Stimulated activated CD4-positive, alpha-beta T cell treated with anti-CD3 and anti-CD28 coated beads, Interleukin-4, amount 100 ng/mL, for 1 hour (primary cell): Measurements from ENCODE around the gene TPTE.
"Not testable (repeated sequence)": the region's sequence is repeated elsewhere in the genome, so short reads cannot be mapped to it uniquely, and the experiment has no call there.

Experiments
- DNase-seq: peaks from one replicate; pipeline ENCODE4 v3.0.0-alpha.2; 2020

Gene TPTE

GRCh38 chr21:10521091-10521598 is at the start of gene TPTE:
Gene TPTE (plus strand): TSS chr21:10521583. CDS start chr21:10538724, 17,141 bp downstream.
- DNase-seq = no peak

DNA sequence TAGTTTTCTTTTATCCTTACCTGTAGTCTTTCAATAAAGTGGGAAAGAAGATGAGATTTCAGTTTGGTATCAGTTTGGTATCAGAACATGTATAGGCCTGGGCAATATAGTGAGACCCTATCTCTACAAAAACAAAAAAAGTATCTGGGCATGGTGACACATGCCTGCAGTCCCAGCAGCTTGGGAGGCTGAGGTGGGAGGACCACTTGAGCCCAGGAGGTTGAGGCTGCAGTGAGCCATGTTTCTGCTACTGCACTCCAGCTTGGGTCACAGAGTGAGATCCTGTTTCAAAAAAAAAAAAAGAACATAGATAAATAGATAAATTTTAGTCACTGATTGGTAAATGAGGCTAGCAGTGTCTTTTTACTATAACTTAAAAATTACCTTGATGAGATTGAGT is 49.4 kb upstream of the TPTE start:
- not testable (repeated sequence) for DNase-seq

DNA sequence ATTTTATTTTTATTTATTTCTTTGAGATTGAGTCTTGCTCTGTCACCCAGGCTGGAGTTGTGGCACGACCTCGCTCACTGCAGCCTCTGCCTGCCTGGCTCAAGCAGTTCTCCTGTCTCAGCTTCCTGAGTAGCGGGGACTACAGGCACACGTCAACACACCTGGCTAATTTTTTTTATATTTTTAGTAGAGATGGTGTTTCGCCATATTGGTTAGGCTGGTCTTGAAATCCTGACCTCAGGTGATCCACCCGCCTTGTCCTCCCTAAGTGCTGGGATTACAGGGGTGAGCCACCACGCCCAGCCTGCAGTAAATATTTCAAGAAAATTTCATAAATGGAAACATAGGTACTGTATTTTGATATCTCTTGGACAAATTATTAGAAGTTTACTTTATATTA is 43.6 kb upstream of the TPTE start:
- DNase-seq = not testable (repeated sequence)

- DNase-seq = not testable (repeated sequence)
These were observed 41.5 kb upstream of the TPTE start for GRCh38 chr21:10479875-10480274.

DNA sequence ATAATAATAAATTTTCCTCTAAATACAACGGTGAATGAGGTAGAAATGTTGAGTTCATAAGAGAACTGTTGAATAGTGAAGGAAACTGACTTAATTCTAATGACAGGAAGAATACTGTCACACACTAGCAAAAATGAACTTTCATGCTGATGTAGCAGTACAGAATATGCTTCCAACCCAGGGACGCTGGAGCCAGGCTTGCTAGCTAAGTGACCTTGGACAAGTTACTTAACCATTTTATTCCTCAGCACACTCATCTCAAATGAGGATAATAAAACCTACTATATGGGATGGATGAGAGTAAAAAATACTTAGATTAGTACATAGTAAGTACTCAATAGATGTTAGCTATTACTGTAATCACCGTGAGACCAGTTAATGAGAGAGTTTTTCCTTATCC is 36.5 kb upstream of the TPTE start:
- not testable (repeated sequence) for DNase-seq

GRCh38 chr21:10490453-10490852 is 30.9 kb upstream of the TPTE start:
- DNase-seq = not testable (repeated sequence)

GRCh38 chr21:10511116-10511515 is 10.3 kb upstream of the TPTE start:
- no peak for DNase-seq

GRCh38 chr21:10516889-10517288 is 4.5 kb upstream of the TPTE start:
- not testable (repeated sequence) for DNase-seq

- DNase-seq = not testable (repeated sequence)
These were observed 3.5 kb upstream of the TPTE start for GRCh38 chr21:10517904-10518303.

GRCh38 chr21:10521835-10522500 is 585 bp downstream of the TPTE start:
- not testable (repeated sequence) for DNase-seq

DNA sequence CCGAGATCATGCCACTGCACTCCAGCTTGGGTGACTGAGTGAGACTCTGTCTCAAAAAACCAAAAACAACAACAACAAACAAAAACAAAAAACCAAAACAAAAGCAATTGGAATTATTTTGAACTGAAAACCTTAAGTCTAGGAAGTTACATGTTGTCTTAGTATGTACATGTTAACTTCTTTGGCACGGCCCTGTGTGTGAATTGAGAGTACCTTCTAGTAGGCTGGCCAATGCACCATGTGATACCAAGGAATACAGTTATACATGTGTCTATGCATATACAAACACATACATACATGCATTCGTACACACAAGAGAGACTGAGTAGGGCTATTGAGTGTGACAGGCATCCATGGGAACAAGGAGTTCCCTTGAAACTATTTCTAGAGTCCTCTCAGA is 18.6 kb downstream of the TPTE start:
- DNase-seq = no peak

- DNase-seq = not testable (repeated sequence)
These were observed 23.0 kb downstream of the TPTE start for GRCh38 chr21:10544376-10544775.

- not testable (repeated sequence) for DNase-seq
These were observed 26.5 kb downstream of the TPTE start for GRCh38 chr21:10547868-10548267.

DNA sequence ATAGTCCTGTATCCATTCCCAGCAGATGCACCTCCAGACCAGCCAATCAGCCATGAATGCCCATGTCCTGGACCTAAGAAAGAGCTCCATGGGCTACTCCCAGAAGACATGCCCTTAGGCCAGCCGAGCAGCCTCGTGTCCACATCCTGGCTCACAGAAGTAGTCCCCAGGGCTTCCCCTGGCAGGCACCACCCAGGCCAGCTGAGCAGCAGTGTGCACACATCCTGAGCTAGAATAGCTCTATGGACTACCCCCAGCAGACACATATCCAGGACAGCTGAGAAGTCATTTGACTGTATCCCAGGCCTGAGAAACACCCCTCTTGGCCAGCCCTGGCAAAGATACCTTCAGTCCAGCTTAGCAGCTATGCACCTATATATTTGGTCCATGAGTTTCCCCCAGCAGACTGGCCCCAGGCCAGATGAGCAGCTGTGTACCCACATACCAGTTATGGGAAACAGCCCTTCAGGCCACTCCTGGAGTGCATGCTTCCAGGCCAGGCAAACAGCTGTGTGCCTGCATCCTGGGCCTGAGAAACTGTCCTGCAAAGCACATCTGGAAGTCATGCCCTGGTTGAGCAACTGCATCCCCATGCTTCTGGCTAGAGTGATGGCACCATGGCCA is 27.1 kb downstream of the TPTE start:
- not testable (repeated sequence) for DNase-seq

- not testable (repeated sequence) for DNase-seq
These were observed 49.4 kb downstream of the TPTE start for GRCh38 chr21:10570803-10571202.

DNA sequence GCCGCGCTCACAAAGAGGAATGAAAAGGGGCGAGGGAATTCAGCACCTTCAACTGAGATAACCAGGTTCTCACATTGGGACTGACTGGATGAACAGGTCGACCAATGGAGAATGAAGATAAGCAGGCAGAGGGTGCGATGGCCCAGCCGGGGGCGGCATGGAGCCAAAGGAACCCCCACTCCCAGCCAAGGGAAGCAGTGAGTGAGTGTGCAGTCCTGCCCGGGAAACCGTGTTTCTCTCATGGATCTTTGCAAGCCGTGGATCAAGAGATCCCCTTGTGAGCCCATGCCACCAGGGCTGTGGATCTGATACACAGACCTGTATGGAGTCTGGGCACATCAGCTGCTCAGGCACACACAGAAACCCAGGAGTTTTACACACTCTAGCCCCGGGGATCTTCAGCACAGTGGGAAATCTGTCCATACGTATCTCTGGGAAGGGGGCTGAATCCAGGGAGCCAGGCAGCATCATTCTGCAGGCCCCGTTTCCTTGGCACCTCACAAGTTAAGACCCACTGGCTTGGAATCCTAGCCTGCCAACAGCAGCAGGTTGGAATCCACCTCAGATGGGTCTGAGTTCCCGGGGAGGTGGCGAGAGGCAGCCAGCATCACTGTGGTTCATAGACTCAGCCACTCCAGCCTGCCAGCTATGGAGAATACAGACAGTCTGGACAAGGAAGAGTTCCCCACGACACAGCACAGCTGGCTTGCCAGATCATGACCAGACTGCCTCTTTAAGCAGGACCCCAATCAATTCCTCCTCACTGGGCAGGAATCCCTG is 53.3 kb downstream of the TPTE start:
- DNase-seq = not testable (repeated sequence)

GRCh38 chr21:10575311-10575667 is 53.9 kb downstream of the TPTE start:
- no peak for DNase-seq

DNA sequence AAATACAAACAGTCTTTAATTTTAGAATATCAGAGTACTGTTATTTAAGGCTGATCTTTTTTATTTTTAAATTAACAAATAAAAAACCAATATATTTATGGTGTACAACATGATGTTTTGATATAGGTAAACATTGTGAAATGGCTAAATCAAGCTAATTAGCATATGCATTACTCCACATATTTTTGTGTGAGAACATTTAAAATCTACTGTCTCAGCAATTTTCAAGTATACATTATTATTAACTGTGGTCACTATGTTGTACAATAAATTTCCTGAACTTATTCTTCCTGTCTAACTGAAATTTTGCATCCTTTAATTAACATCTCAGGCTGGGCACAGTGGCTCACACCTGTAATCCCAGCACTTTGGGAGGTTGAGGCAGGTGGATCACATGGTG is 57.5 kb downstream of the TPTE start:
- DNase-seq = not testable (repeated sequence)

GRCh38 chr21:10589115-10589514 is 67.7 kb downstream of the TPTE start:
- not testable (repeated sequence) for DNase-seq

DNA sequence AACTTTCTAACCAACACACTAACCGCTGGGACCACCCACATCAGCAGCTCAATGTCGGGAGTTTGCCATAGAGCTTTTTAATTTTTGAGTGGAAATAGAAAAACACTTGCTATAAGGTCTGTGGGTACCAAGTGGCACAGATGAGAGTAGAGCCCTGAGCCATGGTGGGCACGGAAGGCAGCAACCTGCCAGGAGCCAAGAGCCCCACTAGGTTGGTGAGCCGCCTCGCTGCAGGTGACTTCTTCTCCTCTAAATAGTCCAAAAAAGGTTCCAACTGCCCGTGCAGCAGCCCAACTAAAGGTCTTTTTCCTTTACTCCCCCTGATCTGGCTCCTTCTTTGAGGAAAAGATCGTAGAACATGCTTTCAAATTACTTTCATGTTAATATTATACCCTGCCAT is 85.7 kb downstream of the TPTE start:
- DNase-seq = not testable (repeated sequence)

GRCh38 chr21:10614285-10614684 is 92.9 kb downstream of the TPTE start:
- not testable (repeated sequence) for DNase-seq

- not testable (repeated sequence) for DNase-seq
These were observed 94.7 kb downstream of the TPTE start for GRCh38 chr21:10616061-10616460.

DNA sequence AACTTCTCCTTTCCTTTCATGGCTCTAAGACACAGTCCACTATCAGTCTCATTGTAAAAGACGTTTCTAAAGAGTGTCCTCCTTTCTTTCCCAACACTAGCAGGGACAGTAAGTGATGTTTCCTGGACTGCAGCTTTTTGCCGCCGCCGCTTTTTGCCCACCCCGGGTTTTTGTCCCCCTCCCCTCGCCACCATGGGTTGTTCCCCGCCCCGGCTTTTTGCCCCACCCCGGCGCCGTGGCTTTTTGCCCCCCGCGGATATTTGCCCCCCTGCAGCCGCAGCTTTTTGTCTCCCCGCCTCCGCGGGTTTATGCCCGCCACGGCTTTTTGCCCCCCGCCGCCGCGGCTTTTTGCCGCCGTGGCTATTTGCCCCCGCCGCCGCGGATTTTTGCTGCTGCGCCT is 95.2 kb downstream of the TPTE start:
- DNase-seq = no peak
